ENCODE measurements around the gene PROCR.
"Not testable (repeated sequence)": the region's sequence is repeated elsewhere in the genome, so short reads cannot be mapped to it uniquely, and the experiment has no call there.

The PROCR gene

DNA sequence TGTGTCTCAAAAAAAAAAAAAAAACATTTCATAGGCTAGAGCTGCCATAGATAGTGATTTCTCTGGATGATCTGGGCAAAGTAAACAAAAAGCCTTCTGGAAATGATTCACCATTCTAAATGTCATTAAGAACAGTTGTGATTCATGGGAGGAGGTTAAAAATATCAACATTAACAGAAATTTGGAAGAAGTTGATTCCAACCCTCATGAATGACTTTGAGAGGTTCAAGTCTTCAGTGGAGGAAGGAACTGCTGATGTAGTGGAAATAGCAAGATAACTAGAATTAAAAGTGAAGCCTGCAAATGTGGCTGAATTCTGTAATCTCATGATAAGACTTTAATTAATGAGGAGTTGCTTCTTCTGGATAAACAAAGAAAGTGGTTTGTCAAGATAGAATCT lies 27.9 kb downstream of the PROCR start:
- no peak overlapping the region for H3K4me3 ChIP-seq (replicated peaks in 1 of 2; ENCODE audit: low read depth in 2 of 2, low read length in 2 of 2)
- DNase-seq (ENCODE audit: low read depth in 2 of 2): peak in 1 of 2 donors; percentile 70

DNA sequence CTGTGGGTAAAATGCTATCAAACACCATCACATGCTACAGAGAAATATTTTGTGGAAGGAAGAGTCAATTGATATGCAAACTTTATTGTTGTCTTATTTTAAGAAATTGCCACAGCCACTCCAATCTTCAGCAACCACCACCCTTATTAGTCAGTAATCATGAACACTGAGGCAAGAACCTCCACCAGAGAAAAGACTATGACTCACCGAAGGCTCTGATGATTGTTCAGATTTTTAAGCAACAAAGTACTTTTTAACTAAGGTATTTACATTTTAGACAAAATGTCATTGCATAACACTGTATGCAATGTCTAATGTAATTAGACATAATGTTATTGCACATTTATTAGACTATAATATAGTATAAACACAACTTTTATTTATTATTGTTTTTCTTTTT lies 28.4 kb downstream of the PROCR start:
- TF ChIP-seq, protein P1, sequence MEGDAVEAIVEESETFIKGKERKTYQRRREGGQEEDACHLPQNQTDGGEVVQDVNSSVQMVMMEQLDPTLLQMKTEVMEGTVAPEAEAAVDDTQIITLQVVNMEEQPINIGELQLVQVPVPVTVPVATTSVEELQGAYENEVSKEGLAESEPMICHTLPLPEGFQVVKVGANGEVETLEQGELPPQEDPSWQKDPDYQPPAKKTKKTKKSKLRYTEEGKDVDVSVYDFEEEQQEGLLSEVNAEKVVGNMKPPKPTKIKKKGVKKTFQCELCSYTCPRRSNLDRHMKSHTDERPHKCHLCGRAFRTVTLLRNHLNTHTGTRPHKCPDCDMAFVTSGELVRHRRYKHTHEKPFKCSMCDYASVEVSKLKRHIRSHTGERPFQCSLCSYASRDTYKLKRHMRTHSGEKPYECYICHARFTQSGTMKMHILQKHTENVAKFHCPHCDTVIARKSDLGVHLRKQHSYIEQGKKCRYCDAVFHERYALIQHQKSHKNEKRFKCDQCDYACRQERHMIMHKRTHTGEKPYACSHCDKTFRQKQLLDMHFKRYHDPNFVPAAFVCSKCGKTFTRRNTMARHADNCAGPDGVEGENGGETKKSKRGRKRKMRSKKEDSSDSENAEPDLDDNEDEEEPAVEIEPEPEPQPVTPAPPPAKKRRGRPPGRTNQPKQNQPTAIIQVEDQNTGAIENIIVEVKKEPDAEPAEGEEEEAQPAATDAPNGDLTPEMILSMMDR (IDR thresholded peaks at IDR 0.05; ENCODE audit: low read depth, low read length): no peak
- peak; percentile 57 to 87 for DNase-seq (ENCODE audit: low read depth in 2 of 2)
- H3K4me3 ChIP-seq (replicated peaks in 1 of 2; ENCODE audit: low read depth in 2 of 2, low read length in 2 of 2): no peak overlapping the region

More for the DNA sequence above, 27.9 kb downstream of the PROCR start:
- TF ChIP-seq, protein P1 (IDR thresholded peaks at IDR 0.05; ENCODE audit: low read depth, low read length): no peak

GRCh38 chr20:35201467-35201866 lies 29.6 kb downstream of the PROCR start:
- H3K4me3 ChIP-seq (replicated peaks in 1 of 2; ENCODE audit: low read depth in 2 of 2, low read length in 2 of 2); DNase-seq (ENCODE audit: low read depth in 2 of 2): not testable (repeated sequence)

- no peak for DNase-seq (ENCODE audit: low read depth in 2 of 2)
- TF ChIP-seq, protein P1 (IDR thresholded peaks at IDR 0.05; ENCODE audit: low read depth, low read length): no peak
- no peak overlapping the region for H3K4me3 ChIP-seq (replicated peaks in 1 of 2; ENCODE audit: low read depth in 2 of 2, low read length in 2 of 2)
Observed at GRCh38 chr20:35206802-35207201, 34.9 kb downstream of the PROCR start.

- H3K4me3 ChIP-seq (replicated peaks in 1 of 2; ENCODE audit: low read depth in 2 of 2, low read length in 2 of 2): peak overlapping the region in 1 of 2 donors; percentile 9
- peak; percentile 87 to 89 for DNase-seq (ENCODE audit: low read depth in 2 of 2)
- TF ChIP-seq, protein P1 (IDR thresholded peaks at IDR 0.05; ENCODE audit: low read depth, low read length): peak; percentile 64
Observed at GRCh38 chr20:35207950-35208611, 36.2 kb downstream of the PROCR start.

GRCh38 chr20:35215066-35215956 lies 43.4 kb downstream of the PROCR start:
- peak in 1 of 2 donors; percentile 52 for DNase-seq (ENCODE audit: low read depth in 2 of 2)
- TF ChIP-seq, protein P1 (IDR thresholded peaks at IDR 0.05; ENCODE audit: low read depth, low read length): no peak
- no peak overlapping the region for H3K4me3 ChIP-seq (replicated peaks in 1 of 2; ENCODE audit: low read depth in 2 of 2, low read length in 2 of 2)

- DNase-seq (ENCODE audit: low read depth in 2 of 2): no peak
- TF ChIP-seq, protein P1 (IDR thresholded peaks at IDR 0.05; ENCODE audit: low read depth, low read length): no peak
- no peak overlapping the region for H3K4me3 ChIP-seq (replicated peaks in 1 of 2; ENCODE audit: low read depth in 2 of 2, low read length in 2 of 2)
Observed at GRCh38 chr20:35216541-35216940, 44.7 kb downstream of the PROCR start.

Data from cardiac fibroblast (primary cell).